ENCODE measurements around the gene KCNIP2. TPM values are rescaled to one million over a fixed set of nuclear protein-coding genes. Genes with fewer than 3 reads are reported as not detected.
A peak's percentile ranks its signal among the peaks of the same experiment; 100 is the strongest.

The KCNIP2 gene
- total and polyA plus RNA-seq, 7 experiments from 2014 or later = 0.27 to 6.3 (median 2.4) TPM; not detected in 1

DNA sequence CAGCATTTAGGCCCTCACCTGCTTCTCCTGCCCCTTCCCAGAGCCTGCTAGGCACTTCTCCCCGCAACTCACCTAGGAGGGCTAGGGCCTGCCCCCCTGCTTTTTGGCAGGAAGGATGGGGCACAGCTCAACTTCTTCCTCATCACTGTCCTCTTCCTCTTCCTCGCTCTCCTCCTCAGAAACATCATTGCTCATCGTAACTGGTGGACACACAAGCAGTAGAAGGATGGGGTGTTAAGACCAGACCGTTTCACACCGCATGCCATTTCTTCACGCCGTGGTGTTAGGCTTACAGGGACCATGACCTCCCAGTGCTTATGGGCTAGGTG, 62.0 kb downstream of the KCNIP2 start:
- H3K27me3 Mint-ChIP-seq = peaks cover 18 to 32% (median 25%) of the 10 kb centered on the region in 5 donors
- H3K4me3 Mint-ChIP-seq = peak overlapping the region; percentile 63 to 100 (median 96)
- H3K4me1 ChIP-seq (ENCODE audit: control insufficient read depth in 2 of 2, insufficient read depth in 2 of 2, low read length in 2 of 2) = peaks cover 32 to 49% of the 10 kb centered on the region in 2 donors
- ChIA-PET CTCF (interaction anchor here (0.6 to 4.0 kb wide), 12 partner anchors 15 to 571 kb away, joined by 3 to 15 read pairs (median 4); partner anchors contain the start of gene FBXW4), POLR2A (interaction anchor here (2.0 to 4.8 kb wide), 2 partner anchors 36 to 88 kb away, joined by 8 to 31 read pairs; partner anchors contain the start of gene OGA)
- no peaks in the 10 kb centered on the region for H3K9me3 ChIP-seq (ENCODE audit: control insufficient read depth in 2 of 3, low read length in 3 of 3)
- H3K4me1 Mint-ChIP-seq = peaks cover 40 to 76% (median 63%) of the 10 kb centered on the region in 7 donors
- H3K4me3 ChIP-seq (ENCODE audit: low read length) = no peak overlapping the region
- DNase-seq (no peak), ATAC-seq (no peak)
- intact Hi-C loops (cut with micrococcal nuclease) = loop anchor here (1.0 to 5.0 kb wide), 7 partner anchors 51 to 568 kb away; partner anchors contain the start of gene FBXW4 (in 1 of the 2)
- H3K27me3 ChIP-seq (ENCODE audit: control insufficient read depth in 2 of 2, insufficient read depth in 2 of 2, low read length in 2 of 2) = peaks cover 3 to 22% of the 10 kb centered on the region in 2 donors
- no peak overlapping the region for H3K27ac ChIP-seq (ENCODE audit: low read depth, low read length)
- peak overlapping the region in 3 of 9 donors; percentile 66 to 96 (median 88) for H3K27ac Mint-ChIP-seq
- H3K36me3 ChIP-seq (ENCODE audit: control insufficient read depth in 2 of 3, insufficient read depth in 3 of 3, low read length in 3 of 3) = peaks cover 6 to 16% (median 12%) of the 10 kb centered on the region in 3 experiments
- peaks cover 0 to 10% (median 5%) of the 10 kb centered on the region in 5 donors for H3K36me3 Mint-ChIP-seq
- no peaks in the 10 kb centered on the region for H3K9me3 Mint-ChIP-seq

DNA sequence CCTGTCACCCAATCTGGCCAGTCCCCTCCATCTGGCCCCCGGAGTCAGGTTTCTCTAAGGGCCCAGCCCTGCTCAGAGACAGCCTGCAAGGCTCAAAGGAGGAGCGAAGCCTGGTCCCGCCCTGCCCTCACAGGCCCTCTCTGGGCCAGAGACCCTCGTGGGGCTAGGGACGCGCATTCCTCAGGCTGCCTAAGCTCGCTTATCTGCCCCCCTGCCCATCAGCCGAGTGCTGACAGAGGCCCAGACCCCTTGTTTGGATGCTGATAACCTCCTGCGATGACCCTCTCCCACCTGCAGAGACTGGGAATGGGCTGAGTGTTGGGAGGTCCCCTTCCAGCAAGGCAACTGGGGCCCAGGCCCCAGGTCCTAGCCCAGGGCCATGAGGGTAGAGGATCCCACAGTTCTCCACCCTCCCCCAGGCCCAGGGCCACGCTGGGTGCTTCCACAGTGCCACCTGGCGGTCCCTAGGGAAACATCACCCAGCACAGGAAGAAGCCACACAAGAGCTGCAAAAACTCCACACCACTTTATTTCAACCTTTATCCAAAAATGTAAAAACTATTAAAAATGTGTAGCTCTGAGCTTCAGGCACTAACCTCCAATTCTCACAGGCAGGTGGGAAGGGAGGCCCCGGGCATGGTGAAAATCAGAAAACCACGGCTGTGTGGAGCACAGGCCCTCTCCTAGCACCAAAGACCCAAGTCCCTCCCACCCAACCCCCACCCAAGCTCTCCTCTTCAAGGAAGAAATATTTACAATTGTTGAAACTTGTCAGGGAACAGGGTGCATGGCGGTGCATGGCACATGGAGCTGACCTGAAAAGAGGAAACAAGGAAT, 62.6 kb downstream of the KCNIP2 start:
- Histone ChIP-seq H3K9me3 (ENCODE audit: control insufficient read depth in 2 of 3, low read length in 3 of 3) (no peaks in the 10 kb centered on the region), H3K27me3 (ENCODE audit: control insufficient read depth in 2 of 2, insufficient read depth in 2 of 2, low read length in 2 of 2) (peaks cover 3 to 23% of the 10 kb centered on the region in 2 donors), H3K4me1 (ENCODE audit: control insufficient read depth in 2 of 2, insufficient read depth in 2 of 2, low read length in 2 of 2) (peaks cover 32 to 49% of the 10 kb centered on the region in 2 donors), H3K27ac (ENCODE audit: low read depth, low read length) (no peak overlapping the region), H3K36me3 (ENCODE audit: control insufficient read depth in 2 of 3, insufficient read depth in 3 of 3, low read length in 3 of 3) (peaks cover 6 to 12% (median 9%) of the 10 kb centered on the region in 3 experiments), H3K4me3 (ENCODE audit: low read length) (no peak overlapping the region)
- intact Hi-C loops (cut with micrococcal nuclease) = loop anchor here (1.0 to 5.0 kb wide), 11 partner anchors 51 to 620 kb away; partner anchors contain the start of genes FBXW4 (in 1 of the 2) and KCNIP2 (in 1 of the 2)
- Mint-ChIP-seq H3K4me1 (peaks cover 41 to 73% (median 63%) of the 10 kb centered on the region in 7 donors), H3K27ac (peak overlapping the region in 5 of 9 donors; percentile 9 to 71 (median 26)), H3K27me3 (peaks cover 18 to 33% (median 26%) of the 10 kb centered on the region in 5 donors), H3K4me3 (peak overlapping the region; percentile 48 to 99 (median 72)), H3K36me3 (peaks cover 0 to 8% (median 3%) of the 10 kb centered on the region in 5 donors), H3K9me3 (no peaks in the 10 kb centered on the region)
- DNase-seq (peak; percentile 54 to 79 (median 70)), ATAC-seq (peak; percentile 74)
- ChIA-PET POLR2A (interaction anchor here (0.6 to 4.8 kb wide), 3 partner anchors 37 to 994 kb away, joined by 3 to 31 read pairs (median 8); partner anchors contain the start of gene OGA), CTCF (interaction anchor here (0.6 to 4.0 kb wide), 11 partner anchors 16 to 571 kb away, joined by 3 to 15 read pairs (median 4); partner anchors contain the start of gene FBXW4)

DNA sequence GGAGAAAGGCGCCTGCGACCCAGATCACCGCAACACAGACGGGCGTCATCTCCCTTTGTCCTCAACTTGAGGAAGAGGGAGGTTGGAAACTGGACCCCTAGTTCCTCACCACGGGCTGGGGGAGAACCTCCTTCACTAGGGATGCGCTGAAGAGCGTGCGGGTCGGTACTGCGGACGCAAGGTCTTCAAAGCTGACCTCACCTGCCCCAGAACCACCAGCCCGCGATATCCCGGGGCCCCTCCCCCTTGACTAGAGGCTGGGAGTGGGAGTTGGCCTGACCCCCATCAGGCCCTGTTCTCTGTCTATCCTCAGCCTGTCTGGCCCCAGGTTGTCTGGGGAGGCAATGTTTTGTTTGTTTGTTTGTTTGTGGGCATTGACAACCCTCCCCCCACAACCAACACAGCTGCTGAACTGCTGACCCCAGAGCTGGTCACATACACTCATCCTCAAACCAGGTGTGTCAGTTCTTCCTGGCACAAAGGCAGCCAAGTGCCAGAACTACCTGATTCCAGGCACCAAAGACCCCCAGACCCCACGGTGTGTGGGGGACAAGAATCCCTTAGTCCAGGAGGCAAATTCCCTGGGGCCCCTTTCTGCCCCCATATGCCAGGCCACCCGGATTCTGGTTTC, 63.3 kb downstream of the KCNIP2 start:
- H3K27ac ChIP-seq (ENCODE audit: low read depth, low read length) = no peak overlapping the region
- peaks cover 32 to 51% of the 10 kb centered on the region in 2 donors for H3K4me1 ChIP-seq (ENCODE audit: control insufficient read depth in 2 of 2, insufficient read depth in 2 of 2, low read length in 2 of 2)
- no peak for ATAC-seq
- Mint-ChIP-seq H3K9me3 (no peaks in the 10 kb centered on the region), H3K27ac (peak overlapping the region in 2 of 9 donors; percentile 29 to 67), H3K27me3 (peaks cover 18 to 36% (median 26%) of the 10 kb centered on the region in 5 donors), H3K36me3 (peaks cover 0 to 4% (median 0%) of the 10 kb centered on the region in 5 donors), H3K4me1 (peaks cover 41 to 66% (median 60%) of the 10 kb centered on the region in 7 donors), H3K4me3 (peak overlapping the region; percentile 64 to 96 (median 76))
- no peaks in the 10 kb centered on the region for H3K9me3 ChIP-seq (ENCODE audit: control insufficient read depth in 2 of 3, low read length in 3 of 3)
- H3K27me3 ChIP-seq (ENCODE audit: control insufficient read depth in 2 of 2, insufficient read depth in 2 of 2, low read length in 2 of 2) = peaks cover 3 to 23% of the 10 kb centered on the region in 2 donors
- ChIA-PET CTCF (interaction anchor here (0.6 to 4.0 kb wide), 3 partner anchors 61 to 229 kb away, joined by 3 to 15 read pairs (median 5); partner anchors contain the start of gene FBXW4), POLR2A (interaction anchor here (0.6 to 2.0 kb wide), 2 partner anchors 87 to 994 kb away, joined by 3 to 8 read pairs; no protein-coding TSS in a partner anchor)
- H3K36me3 ChIP-seq (ENCODE audit: control insufficient read depth in 2 of 3, insufficient read depth in 3 of 3, low read length in 3 of 3) = peaks cover 2 to 6% (median 5%) of the 10 kb centered on the region in 3 experiments
- DNase-seq = no peak
- H3K4me3 ChIP-seq (ENCODE audit: low read length) = peak overlapping the region; percentile 64
- intact Hi-C loops (cut with micrococcal nuclease) = loop anchor here (1.0 to 5.0 kb wide), 7 partner anchors 52 to 619 kb away; partner anchors contain the start of genes FBXW4 (in 1 of the 2) and KCNIP2 (in 1 of the 2)

- Mint-ChIP-seq H3K9me3 (no peaks in the 10 kb centered on the region), H3K4me3 (peak overlapping the region; percentile 64 to 96 (median 76)), H3K4me1 (peaks cover 39 to 65% (median 56%) of the 10 kb centered on the region in 7 donors), H3K27ac (peak overlapping the region in 2 of 9 donors; percentile 29 to 67), H3K27me3 (peaks cover 20 to 42% (median 29%) of the 10 kb centered on the region in 5 donors), H3K36me3 (peaks cover 0 to 4% (median 0%) of the 10 kb centered on the region in 5 donors)
- H3K36me3 ChIP-seq (ENCODE audit: control insufficient read depth in 2 of 3, insufficient read depth in 3 of 3, low read length in 3 of 3) = peaks cover 0 to 5% (median 0%) of the 10 kb centered on the region in 3 experiments
- H3K9me3 ChIP-seq (ENCODE audit: control insufficient read depth in 2 of 3, low read length in 3 of 3) = no peaks in the 10 kb centered on the region
- ChIA-PET POLR2A (no interaction called here), CTCF (interaction anchor here (0.6 kb wide), 2 partner anchors 230 to 248 kb away, joined by 3 read pairs; no protein-coding TSS in a partner anchor)
- ATAC-seq (peak; percentile 77), DNase-seq (peak; percentile 59 to 90 (median 80))
- H3K4me3 ChIP-seq (ENCODE audit: low read length) = peak overlapping the region; percentile 64
- peaks cover 32 to 57% of the 10 kb centered on the region in 2 donors for H3K4me1 ChIP-seq (ENCODE audit: control insufficient read depth in 2 of 2, insufficient read depth in 2 of 2, low read length in 2 of 2)
- peaks cover 8 to 23% of the 10 kb centered on the region in 2 donors for H3K27me3 ChIP-seq (ENCODE audit: control insufficient read depth in 2 of 2, insufficient read depth in 2 of 2, low read length in 2 of 2)
- intact Hi-C loops (cut with micrococcal nuclease) = loop anchor here (1.0 to 5.0 kb wide), 7 partner anchors 53 to 618 kb away; partner anchors contain the start of genes FBXW4 (in 1 of the 2) and KCNIP2 (in 1 of the 2)
- no peak overlapping the region for H3K27ac ChIP-seq (ENCODE audit: low read depth, low read length)
Measured at GRCh38 chr10:101779544-101780186, 63.9 kb downstream of the KCNIP2 start.

GRCh38 chr10:101778781-101779543, 64.6 kb downstream of the KCNIP2 start:
- Mint-ChIP-seq H3K4me3 (peak overlapping the region; percentile 64 to 96 (median 76)), H3K27ac (peak overlapping the region in 4 of 9 donors; percentile 2 to 37 (median 32)), H3K4me1 (peaks cover 35 to 65% (median 49%) of the 10 kb centered on the region in 7 donors), H3K9me3 (no peaks in the 10 kb centered on the region), H3K27me3 (peaks cover 27 to 49% (median 36%) of the 10 kb centered on the region in 5 donors), H3K36me3 (peaks cover 0 to 3% (median 0%) of the 10 kb centered on the region in 5 donors)
- H3K27ac ChIP-seq (ENCODE audit: low read depth, low read length) = no peak overlapping the region
- CTCF ChIA-PET = interaction anchor here (0.6 kb wide), 2 partner anchors 42 to 247 kb away, joined by 3 to 5 read pairs; no protein-coding TSS in a partner anchor
- ATAC-seq = no peak
- H3K36me3 ChIP-seq (ENCODE audit: control insufficient read depth in 2 of 3, insufficient read depth in 3 of 3, low read length in 3 of 3) = no peaks in the 10 kb centered on the region
- H3K4me3 ChIP-seq (ENCODE audit: low read length) = peak overlapping the region; percentile 64
- DNase-seq = peak in 1 of 9 donors; percentile 32
- intact Hi-C loops (cut with micrococcal nuclease) = no loop called here
- peaks cover 8 to 29% of the 10 kb centered on the region in 2 donors for H3K27me3 ChIP-seq (ENCODE audit: control insufficient read depth in 2 of 2, insufficient read depth in 2 of 2, low read length in 2 of 2)
- peaks cover 29 to 57% of the 10 kb centered on the region in 2 donors for H3K4me1 ChIP-seq (ENCODE audit: control insufficient read depth in 2 of 2, insufficient read depth in 2 of 2, low read length in 2 of 2)
- H3K9me3 ChIP-seq (ENCODE audit: control insufficient read depth in 2 of 3, low read length in 3 of 3) = no peaks in the 10 kb centered on the region
- POLR2A ChIA-PET = no interaction called here
